WTC11 (cell line): Measurements from ENCODE around the gene DUSP22. TPM values are rescaled to one million over a fixed set of nuclear protein-coding genes. Genes with fewer than 3 reads are reported as not detected.

Experiments used
- ATAC-seq: fragments of 200-7000 bp; cut with Tn5 transposase; 2 replicates; pipeline ENCODE4 v1.10.0; 2021; ENCODE audit warnings: mild to moderate bottlenecking, moderate library complexity
- CTCF ChIA-PET: fragments of 300-600 bp; sonication (Branson Sonifier 250); formaldehyde crosslinking; loops from one replicate; lab custom pipeline; 2021; ENCODE audit warnings: antibody characterized with exemption; lab: Charles Lee
- POLR2A ChIA-PET: fragments of 350-600 bp; sonication (Branson Sonifier 250); formaldehyde crosslinking; loops from one replicate; lab custom pipeline; 2021; ENCODE audit warnings: antibody characterized with exemption; lab: Charles Lee
- DNase-seq: peaks from one replicate; pipeline ENCODE4 v3.0.0; 2021; ENCODE audit warnings: low spot score
- H3K27ac Mint-ChIP-seq: 2 replicates; pipeline ENCODE4 v1.8.0; 2021; ENCODE audit warnings: mixed read lengths
- H3K27me3 Mint-ChIP-seq: 2 replicates; pipeline ENCODE4 v1.8.0; 2021; ENCODE audit warnings: low read depth, mild to moderate bottlenecking, moderate library complexity, mixed read lengths
- H3K36me3 Mint-ChIP-seq: 2 replicates; pipeline ENCODE4 v1.8.0; 2021; ENCODE audit warnings: mixed read lengths
- H3K4me1 Mint-ChIP-seq: 2 replicates; pipeline ENCODE4 v1.8.0; 2022; ENCODE audit warnings: mixed read lengths
- H3K4me3 Mint-ChIP-seq: 2 replicates; pipeline ENCODE4 v1.8.0; 2021; ENCODE audit warnings: mild to moderate bottlenecking, moderate library complexity, mixed read lengths
- H3K9me3 Mint-ChIP-seq: 2 replicates; pipeline ENCODE4 v1.8.0; 2021; ENCODE audit warnings: mixed read lengths
- AFF4 ChIP-seq: sonication (generic); formaldehyde crosslinking; IDR thresholded peaks from 2 replicates; pipeline ENCODE4 v1.8.1; 2023; ENCODE audit warnings: mild to moderate bottlenecking, missing genetic modification reagents, borderline replicate concordance
- ATF3 ChIP-seq: sonication (generic); formaldehyde crosslinking; conservative IDR thresholded peaks from 2 replicates; pipeline ENCODE4 v1.8.1; 2022; ENCODE audit warnings: mild to moderate bottlenecking, missing genetic modification reagents
- ATF6 ChIP-seq: sonication (generic); formaldehyde crosslinking; IDR thresholded peaks from 2 replicates; pipeline ENCODE4 v1.8.1; 2023; ENCODE audit warnings: mild to moderate bottlenecking, missing genetic modification reagents
- CREM ChIP-seq: sonication (generic); formaldehyde crosslinking; IDR thresholded peaks from 2 replicates; pipeline ENCODE4 v1.8.1; 2022; ENCODE audit warnings: mild to moderate bottlenecking, missing genetic modification reagents, moderate library complexity
- E2F1 ChIP-seq: sonication (generic); formaldehyde crosslinking; IDR thresholded peaks from 2 replicates; pipeline ENCODE4 v1.8.0; 2022; ENCODE audit warnings: mild to moderate bottlenecking, missing genetic modification reagents
- ETV6 ChIP-seq: sonication (generic); formaldehyde crosslinking; IDR thresholded peaks from 2 replicates; pipeline ENCODE4 v1.8.1; 2022; ENCODE audit warnings: mild to moderate bottlenecking, missing genetic modification reagents
- GABPB1 ChIP-seq: sonication (generic); formaldehyde crosslinking; IDR thresholded peaks from 2 replicates; pipeline ENCODE4 v1.8.1; 2023; ENCODE audit warnings: mild to moderate bottlenecking, missing genetic modification reagents
- HMGA2 ChIP-seq: fragments of 250-450 bp; sonication (Bioruptor Pico); IDR thresholded peaks from 2 replicates; pipeline ENCODE4 v1.4.0; 2021; ENCODE audit warnings: mild to moderate bottlenecking, moderate library complexity
- MXD4 ChIP-seq: fragments of 250-450 bp; sonication (Bioruptor Pico); IDR thresholded peaks from 2 replicates; pipeline ENCODE4 v1.8.0; 2021; ENCODE audit warnings: mild to moderate bottlenecking, moderate library complexity, borderline replicate concordance
- PREB ChIP-seq: sonication (generic); formaldehyde crosslinking; IDR thresholded peaks from 2 replicates; pipeline ENCODE4 v1.8.1; 2022; ENCODE audit warnings: mild to moderate bottlenecking, missing genetic modification reagents, moderate library complexity, borderline replicate concordance
- SMAD3 ChIP-seq: sonication (generic); formaldehyde crosslinking; IDR thresholded peaks from 2 replicates; pipeline ENCODE4 v1.8.0; 2022; ENCODE audit warnings: missing genetic modification reagents, mild to moderate bottlenecking, borderline replicate concordance
- TEAD1 ChIP-seq: sonication (generic); formaldehyde crosslinking; IDR thresholded peaks from 2 replicates; pipeline ENCODE4 v1.8.0; 2022; ENCODE audit warnings: mild to moderate bottlenecking, missing genetic modification reagents
- ZNF121 ChIP-seq: sonication (generic); formaldehyde crosslinking; IDR thresholded peaks from 2 replicates; pipeline ENCODE4 v1.8.0; 2023; ENCODE audit warnings: missing genetic modification reagents
- ZNF219 ChIP-seq: sonication (generic); formaldehyde crosslinking; IDR thresholded peaks from 2 replicates; pipeline ENCODE4 v1.8.0; 2023; ENCODE audit warnings: missing genetic modification reagents, mild to moderate bottlenecking, borderline replicate concordance
- ZNF425 ChIP-seq: fragments of 250-450 bp; sonication (Bioruptor Pico); conservative IDR thresholded peaks from 2 replicates; pipeline ENCODE4 v1.9.0; 2021; ENCODE audit warnings: mild to moderate bottlenecking
- ZNF532 ChIP-seq: fragments of 250-450 bp; sonication (Bioruptor Pico); IDR thresholded peaks from 2 replicates; pipeline ENCODE4 v1.9.0; 2021; ENCODE audit warnings: mild to moderate bottlenecking, borderline replicate concordance
- total RNA-seq: library from RNA; stranded (reverse); gene quantifications from 3 replicates; pipeline ENCODE4 v1.2.3, GENCODE V29; 2021

Gene DUSP22
- total RNA-seq, 1 experiment from 2014 or later, result 38.5 TPM

- ChIA-PET CTCF (interaction anchor here (0.7 to 1.4 kb wide), 2 partner anchors 79 to 106 kb away, joined by 3 to 5 read pairs; no protein-coding TSS in a partner anchor), POLR2A (no interaction called here)
- Mint-ChIP-seq H3K27me3 (peaks cover 10% of the 10 kb centered on the region), H3K36me3 (peaks cover 43% of the 10 kb centered on the region), H3K4me3 (no peak overlapping the region), H3K27ac (no peak overlapping the region), H3K9me3 (peaks cover 37% of the 10 kb centered on the region), H3K4me1 (peaks cover 7% of the 10 kb centered on the region)
- ATAC-seq (no peak), DNase-seq (no peak)
- no peak for TF ChIP-seq TEAD1 (CRISPR knock-in tag)
- TF ChIP-seq ZNF121 (CRISPR knock-in tag), result no peak
- TF ChIP-seq ZNF425, result no peak
- TF ChIP-seq HMGA2 (CRISPR knock-in tag), result no peak
- no peak for TF ChIP-seq ZNF532 (CRISPR knock-in tag)
- no peak for TF ChIP-seq E2F1
- TF ChIP-seq SMAD3, result no peak
- no peak for TF ChIP-seq ETV6 (CRISPR knock-in tag)
- TF ChIP-seq PREB (CRISPR knock-in tag), result no peak
- no peak for TF ChIP-seq CREM (CRISPR knock-in tag)
- no peak for TF ChIP-seq GABPB1 (CRISPR knock-in tag)
- no peak for TF ChIP-seq AFF4 (CRISPR knock-in tag)
- TF ChIP-seq ATF3, result no peak
- TF ChIP-seq ATF6 (CRISPR knock-in tag), result no peak
- TF ChIP-seq ZNF219 (CRISPR knock-in tag), result no peak
- no peak for TF ChIP-seq MXD4 (CRISPR knock-in tag)
These were observed 4.2 kb downstream of the DUSP22 start for GRCh38 chr6:296151-297122.
